Transverse colon (tissue), 1 donor: ENCODE measurements around the gene TTC9B.

Experiments used
- EP300 ChIP-seq: sonication (generic); formaldehyde crosslinking; IDR thresholded peaks from one replicate; pipeline ENCODE4 v1.6.1; 2017; ENCODE audit warnings: antibody characterized with exemption, low read depth
- POLR2A ChIP-seq: fragments of 450-650 bp; IDR thresholded peaks from one replicate; pipeline ENCODE4 v1.6.1; 2016; ENCODE audit warnings: antibody characterized with exemption, mild to moderate bottlenecking, moderate library complexity

DNA sequence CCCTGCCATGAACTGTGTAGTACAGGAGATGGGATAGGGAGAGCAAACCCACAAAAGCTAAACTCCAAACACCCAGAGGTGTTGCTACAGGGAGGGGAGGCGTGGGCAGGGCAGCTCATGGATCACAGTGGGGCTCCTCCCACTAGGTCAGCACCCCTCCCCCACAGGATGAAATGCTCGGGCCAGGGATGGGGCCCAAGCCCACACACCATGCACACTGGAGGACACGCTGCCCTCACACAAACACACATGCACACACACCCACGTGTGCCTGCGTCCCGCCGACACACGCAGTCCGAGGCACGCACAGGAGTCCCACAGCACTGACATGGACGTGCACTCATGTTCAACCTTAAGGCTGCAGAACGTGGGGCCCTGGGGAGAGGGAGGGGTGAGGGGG, 14.3 kb upstream of the TTC9B start:
- TF ChIP-seq EP300 (no peak), POLR2A (no peak)
